NCI-H1092 (cell line): ENCODE measurements around the gene ANKS1B.
"Not testable (repeated sequence)": the region's sequence is repeated elsewhere in the genome, so short reads cannot be mapped to it uniquely, and the experiment has no call there.

Source experiments
- DNase-seq: peaks from one replicate; lab custom pipeline; 2025; lab: John Stamatoyannopoulos, UW

Gene ANKS1B

DNA sequence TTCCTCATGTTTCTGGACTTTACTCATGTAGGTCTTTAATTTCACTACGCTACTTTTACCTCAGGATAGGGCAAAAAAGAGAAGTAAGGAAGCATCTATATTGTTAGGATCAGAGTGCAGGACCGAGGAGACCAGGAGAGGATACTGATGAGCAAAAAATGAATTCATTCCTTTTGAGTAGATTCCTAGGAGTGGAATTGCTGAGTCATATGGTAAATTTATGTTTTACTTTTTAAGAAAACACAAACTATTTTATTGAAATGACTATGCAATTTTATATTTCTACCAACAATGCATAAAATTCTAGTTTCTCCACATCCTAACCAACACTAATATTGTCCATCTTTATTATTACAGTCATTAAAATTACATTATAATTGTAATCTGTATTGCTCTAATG, 388.0 kb downstream of the ANKS1B start:
- DNase-seq, result no peak

- DNase-seq, result not testable (repeated sequence)
Observed at GRCh38 chr12:99577125-99577524, 407.6 kb downstream of the ANKS1B start.

DNA sequence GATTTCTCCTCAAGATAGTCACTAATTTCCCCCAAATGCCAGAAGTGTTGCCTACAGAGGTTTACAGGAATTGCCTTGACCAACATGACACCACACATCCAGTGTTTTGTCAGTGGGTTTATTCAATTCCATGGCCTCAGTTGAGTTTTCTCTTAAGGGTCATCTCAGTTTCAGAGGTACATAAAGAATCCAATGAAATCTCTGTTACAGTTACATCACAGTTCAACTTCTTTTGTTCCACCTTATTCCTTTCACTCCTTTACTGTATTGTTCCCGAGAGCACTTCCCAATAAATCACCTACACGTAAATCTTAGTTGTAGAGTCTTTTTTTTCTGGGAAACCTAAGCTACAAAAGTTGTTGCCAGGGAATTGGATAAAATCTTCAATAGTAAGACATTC, 410.8 kb downstream of the ANKS1B start:
- DNase-seq, result no peak

GRCh38 chr12:99567072-99567471, 417.7 kb downstream of the ANKS1B start:
- no peak for DNase-seq

GRCh38 chr12:99558109-99558508, 426.6 kb downstream of the ANKS1B start:
- no peak for DNase-seq

GRCh38 chr12:99553461-99553860, 431.3 kb downstream of the ANKS1B start:
- no peak for DNase-seq

DNA sequence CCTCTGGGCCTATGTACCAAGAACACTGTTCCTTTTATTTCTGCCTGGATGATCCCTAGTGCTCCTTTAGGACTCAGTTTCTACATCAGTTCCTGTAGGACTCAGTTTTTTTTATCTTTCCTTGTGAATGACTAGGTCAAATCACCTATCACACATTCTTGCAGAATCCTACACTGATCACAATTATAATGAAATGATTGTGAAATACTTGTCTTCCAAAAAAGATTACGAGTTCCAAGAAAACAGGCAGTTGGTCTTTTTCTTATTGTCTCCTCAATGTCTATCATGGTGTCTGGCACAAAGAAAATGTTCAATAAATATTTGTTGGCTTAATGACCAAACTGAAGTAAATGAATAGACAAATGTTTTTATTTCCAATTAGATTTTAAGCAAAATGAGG, 432.7 kb downstream of the ANKS1B start:
- DNase-seq, result no peak

DNA sequence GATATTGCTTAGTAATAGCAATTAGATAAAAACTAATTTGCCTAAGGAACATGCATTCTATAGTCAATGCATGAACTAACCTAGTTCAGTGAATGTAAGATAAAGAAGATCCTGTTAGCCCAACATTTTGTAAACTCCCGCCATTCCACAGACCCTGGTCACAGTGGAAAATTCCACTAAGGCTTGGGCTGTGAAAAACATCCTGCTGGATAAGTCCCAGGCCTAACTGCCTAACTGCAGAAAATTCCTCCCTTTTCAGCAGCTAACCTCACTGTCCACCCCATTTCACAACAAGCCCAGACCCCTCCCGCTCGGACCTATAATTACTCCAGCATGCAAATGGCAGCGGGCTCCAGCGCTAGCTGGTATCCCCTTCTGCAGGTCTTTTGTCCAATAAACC, 435.1 kb downstream of the ANKS1B start:
- no peak for DNase-seq

- DNase-seq, result no peak
Observed at GRCh38 chr12:99549196-99549595, 435.5 kb downstream of the ANKS1B start.

GRCh38 chr12:99544457-99544856, 440.3 kb downstream of the ANKS1B start:
- no peak for DNase-seq

- DNase-seq, result no peak
Observed at GRCh38 chr12:99529966-99530365, 454.8 kb downstream of the ANKS1B start.

GRCh38 chr12:99528478-99528877, 456.3 kb downstream of the ANKS1B start:
- no peak for DNase-seq

DNA sequence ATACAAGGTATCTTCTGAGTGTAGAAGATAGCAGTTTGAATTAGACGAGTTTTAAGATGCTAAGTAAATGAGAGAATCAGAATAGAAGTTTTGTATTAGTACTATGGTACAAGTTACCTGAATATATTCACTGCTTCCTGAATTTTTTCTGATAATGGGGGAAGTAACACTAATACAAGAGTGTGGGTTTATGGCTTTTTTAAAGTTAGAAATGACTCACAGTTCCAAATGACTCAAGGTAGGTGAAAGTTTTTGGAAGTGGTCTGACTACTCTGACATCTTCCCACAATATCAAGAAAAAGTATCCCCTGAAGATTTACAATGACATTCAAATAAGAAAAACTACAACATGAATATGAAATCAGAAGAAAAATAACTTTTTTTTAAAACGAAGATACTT, 460.9 kb downstream of the ANKS1B start:
- DNase-seq, result no peak

DNA sequence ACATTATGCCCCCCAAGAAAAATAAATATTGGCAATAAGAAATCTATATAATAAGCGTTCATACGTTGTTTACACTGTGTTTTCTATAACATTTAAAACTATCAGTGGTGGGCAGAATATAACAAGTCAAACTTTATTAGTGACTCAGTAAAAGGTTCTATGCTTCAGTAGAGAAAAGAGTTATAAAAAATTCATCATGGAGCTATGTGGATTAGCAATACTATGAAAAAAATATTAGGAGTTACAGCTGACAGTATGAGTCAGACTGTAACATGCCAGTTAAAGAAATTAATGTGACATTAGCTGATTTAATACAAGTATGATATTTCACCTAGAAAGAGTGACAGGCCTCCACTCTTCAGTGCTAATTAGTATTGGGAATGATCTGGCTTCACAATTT, 462.3 kb downstream of the ANKS1B start:
- DNase-seq, result no peak

GRCh38 chr12:99521664-99522063, 463.1 kb downstream of the ANKS1B start:
- no peak for DNase-seq

- no peak for DNase-seq
Observed at GRCh38 chr12:99513066-99513465, 471.7 kb downstream of the ANKS1B start.

DNA sequence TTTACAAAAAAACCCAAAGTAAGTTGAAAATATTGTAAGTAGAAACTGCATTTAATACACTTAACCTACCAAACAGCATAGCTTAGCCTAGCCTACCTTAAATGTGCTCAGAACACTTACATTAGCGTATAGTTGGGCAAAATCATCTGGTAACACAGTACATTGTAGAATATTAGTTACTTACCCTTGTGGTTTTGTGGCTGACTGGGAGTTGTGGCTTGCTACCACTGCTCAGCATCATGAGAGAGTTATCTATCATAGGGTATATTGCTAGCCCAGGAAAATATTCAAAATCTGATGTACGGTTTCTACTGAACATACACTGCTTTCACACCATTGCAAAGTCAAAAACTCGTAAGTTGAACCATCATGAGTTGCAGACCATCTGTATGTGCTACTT, 478.9 kb downstream of the ANKS1B start:
- no peak for DNase-seq

GRCh38 chr12:99498756-99499155, 486.0 kb downstream of the ANKS1B start:
- DNase-seq, result no peak

DNA sequence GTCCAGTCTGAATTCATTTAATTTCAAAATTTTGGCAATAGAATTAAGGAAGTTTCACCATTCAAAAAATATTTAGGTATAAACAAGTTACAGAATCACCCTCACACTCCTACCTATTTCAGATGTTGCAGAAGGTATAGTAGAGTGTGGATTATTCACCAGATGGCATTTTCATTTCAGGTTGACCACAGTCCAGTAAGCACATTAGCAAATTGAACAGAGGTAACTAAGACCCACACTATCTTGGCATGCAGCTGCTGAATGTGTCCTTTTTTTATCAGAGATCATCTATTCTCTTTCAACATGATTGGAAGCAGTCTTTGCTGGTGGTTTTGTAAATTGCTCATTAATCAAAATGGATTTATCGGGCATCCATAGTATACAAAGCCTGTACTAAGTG, 488.9 kb downstream of the ANKS1B start:
- DNase-seq, result no peak

DNA sequence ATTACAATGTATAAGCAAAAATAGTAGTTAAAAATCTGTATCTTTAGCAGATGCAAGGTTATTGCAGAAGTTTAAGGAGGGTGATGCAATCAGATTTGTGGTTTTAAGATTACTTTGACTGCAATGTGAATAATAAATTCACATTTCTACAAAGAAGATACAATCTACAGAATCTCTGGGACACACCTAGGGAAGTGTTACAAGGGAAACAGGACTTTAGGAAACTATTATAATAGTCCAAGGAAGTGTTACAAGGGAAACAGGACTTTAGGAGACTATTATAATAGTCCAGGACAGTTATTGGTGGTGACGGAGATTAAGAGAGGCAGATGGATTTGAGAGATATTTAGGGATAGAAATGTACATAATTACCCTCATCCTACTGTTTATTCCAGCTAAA, 491.5 kb downstream of the ANKS1B start:
- DNase-seq, result no peak

GRCh38 chr12:99486277-99486676, 498.5 kb downstream of the ANKS1B start:
- DNase-seq, result no peak

DNA sequence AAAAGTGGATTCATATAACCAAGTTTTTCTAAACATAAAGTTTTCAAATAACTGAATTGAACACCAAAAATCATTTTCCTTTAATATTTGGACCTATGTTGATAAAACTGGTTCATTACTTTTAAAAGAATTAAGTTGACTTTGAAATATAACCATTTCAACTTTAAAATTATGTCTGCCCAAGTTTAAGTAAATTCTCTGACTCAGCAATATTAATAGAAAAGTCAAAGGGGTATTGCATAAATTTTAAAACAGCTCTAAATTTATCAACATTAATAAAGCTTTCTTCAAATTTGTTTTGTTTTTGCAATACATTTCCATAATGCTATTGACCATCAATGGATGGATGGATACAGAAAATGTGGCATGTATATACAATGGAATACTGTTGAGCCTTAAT, 505.6 kb downstream of the ANKS1B start:
- no peak for DNase-seq

DNA sequence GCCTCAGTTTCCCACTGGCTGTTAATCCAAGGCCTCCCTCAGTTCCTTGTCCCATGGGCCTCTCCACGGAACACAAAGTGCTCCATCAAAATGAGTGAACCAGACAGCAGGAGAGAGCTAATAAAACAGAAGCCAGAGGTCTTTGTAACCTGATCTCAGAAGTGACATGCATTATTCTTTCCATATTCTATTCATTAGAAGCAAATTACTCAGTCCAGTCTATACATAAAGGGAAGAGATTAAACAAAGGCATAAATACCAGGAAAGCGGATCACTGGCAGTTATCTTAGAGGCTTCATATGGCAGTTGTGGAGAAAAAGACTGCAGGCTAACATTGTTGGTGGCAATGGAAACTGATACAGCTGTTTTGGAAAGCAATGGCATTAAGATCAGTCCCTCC, 507.8 kb downstream of the ANKS1B start:
- DNase-seq, result no peak

GRCh38 chr12:99455350-99456035, 529.2 kb downstream of the ANKS1B start:
- DNase-seq, result no peak
